Activated T-helper 1 cell treated with Interleukin-2 at 50 U/mL for 16 hours (primary cell): ENCODE data around the gene GRIA2.

Experiments
- DNase-seq: peaks from one replicate; pipeline ENCODE4 v3.0.0-alpha.2; 2020; ENCODE audit warnings: low read depth

Gene GRIA2

DNA sequence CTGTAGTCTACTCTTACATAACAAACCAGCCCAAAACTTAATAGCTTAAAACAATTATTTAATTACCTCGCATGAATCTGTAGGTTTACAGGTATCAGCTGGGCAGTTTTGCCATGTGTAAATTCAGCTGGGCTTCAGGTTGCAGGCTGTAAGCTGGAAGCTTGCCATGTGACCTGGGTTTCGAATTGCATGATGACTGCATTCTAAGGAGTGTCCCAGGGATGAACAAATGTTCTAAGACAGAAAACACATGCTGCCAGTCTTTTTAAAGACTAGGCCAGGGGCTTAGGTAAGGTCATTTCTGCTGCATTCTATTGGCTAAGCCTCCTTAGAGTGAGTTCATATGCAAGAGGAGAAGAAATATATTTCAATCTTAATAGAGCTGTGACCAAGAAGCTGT lies 44.8 kb downstream of the GRIA2 start:
- no peak for DNase-seq

DNA sequence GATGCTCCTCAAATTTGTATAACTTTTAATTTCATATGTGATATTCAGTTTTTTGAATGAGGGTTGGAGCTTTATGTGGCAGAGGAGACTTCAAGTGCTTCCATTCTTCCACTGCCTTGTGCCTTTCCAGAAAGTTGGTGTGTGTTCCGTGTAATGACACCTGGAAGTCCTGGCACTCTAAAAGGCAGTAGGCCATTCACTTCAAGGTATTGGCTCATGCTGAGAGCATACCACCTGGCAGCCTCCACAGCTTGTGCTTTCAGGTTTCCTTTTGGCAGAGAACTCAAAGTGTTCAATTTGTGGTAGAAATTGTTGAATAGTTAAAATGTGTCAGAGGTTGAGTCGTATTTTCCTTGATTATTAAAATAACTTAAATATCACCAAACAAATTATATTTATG lies 49.6 kb downstream of the GRIA2 start:
- DNase-seq = no peak

DNA sequence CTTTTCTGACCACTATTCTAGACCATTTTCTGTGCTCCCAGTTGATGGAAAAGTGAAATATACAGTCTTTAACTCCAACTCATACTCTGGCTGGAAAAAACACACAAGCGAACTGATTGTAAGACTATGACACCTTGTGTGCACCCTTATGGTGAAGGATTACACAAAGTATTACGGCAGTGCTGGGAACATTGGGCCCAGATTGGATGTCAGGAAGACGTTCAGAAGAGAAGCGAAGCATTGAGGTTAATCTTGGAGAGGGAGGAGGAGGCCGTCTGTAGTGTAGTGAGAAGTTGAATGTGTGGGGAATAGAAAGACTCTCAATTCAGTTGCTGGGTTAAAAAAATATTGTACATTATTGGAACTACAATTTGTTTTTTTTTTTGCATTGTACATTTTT lies 50.0 kb downstream of the GRIA2 start:
- DNase-seq = no peak

DNA sequence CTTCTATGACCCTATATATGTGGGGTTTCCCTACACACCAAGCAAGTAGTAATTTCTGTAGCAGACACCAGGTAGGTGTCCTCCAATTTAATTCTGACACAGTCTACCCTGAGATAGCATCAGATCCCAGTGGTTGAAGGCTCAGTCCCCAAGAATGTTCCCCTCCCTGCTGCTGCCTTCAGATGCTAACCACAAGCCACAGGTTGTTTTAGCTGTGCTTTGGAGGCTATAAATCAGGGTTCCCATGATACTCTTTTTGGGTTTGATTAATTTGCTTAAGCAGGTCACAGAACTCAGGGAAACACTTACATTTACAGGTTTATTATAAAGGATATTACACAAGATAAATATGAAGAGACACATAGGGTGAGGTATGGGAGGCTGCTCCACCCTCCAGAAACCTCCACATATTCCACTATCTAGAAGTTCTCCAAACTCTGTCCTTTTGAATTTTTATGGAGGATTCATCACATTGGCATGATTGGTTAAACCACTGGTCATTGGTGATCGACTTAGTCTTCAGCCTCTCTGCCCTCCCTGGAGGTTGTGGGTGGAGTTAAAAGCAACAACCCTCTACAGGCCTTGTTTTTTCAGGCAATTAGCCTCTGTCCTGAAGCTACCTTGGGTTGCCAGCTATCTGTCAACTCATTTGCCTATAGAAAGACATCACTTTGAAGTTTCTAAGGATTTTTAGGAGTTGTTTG lies 50.8 kb downstream of the GRIA2 start:
- no peak for DNase-seq

DNA sequence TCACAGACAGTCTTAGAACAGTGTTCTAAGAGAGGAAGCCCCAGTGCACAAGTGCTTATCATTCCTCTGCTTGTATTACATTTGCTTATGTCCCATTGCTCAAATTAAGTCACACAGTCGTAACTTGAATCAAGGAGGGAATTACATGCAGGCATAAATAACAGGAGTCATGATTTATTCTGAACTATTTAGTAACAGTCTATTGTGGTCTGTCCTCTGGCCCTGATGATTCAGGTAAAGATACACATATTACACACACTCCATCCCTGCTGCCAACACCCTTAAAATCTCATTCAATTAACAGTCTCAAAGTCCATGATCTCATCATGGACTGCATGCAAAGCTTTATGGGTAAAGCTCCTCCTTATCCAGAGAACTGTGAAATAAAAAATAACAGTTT lies 60.1 kb downstream of the GRIA2 start:
- no peak for DNase-seq

DNA sequence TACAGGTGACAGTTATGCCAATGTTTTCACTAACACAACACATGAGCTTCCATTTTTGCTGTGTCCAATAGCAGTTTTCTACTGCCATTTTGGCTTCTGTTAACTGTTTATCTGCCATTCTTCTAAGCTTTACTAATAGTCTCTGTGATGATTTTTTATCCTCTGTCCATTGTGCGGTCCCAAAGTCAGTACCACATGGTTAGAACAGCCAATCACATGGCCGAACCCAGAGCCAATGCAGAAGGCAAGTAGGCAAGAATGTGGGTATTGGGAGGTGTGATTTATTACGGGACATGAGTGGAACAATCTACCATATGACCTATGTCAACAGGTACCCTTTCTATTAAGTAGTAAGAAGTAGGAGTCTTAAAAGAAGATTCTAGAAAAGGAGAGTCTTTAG lies 61.5 kb downstream of the GRIA2 start:
- DNase-seq = no peak

DNA sequence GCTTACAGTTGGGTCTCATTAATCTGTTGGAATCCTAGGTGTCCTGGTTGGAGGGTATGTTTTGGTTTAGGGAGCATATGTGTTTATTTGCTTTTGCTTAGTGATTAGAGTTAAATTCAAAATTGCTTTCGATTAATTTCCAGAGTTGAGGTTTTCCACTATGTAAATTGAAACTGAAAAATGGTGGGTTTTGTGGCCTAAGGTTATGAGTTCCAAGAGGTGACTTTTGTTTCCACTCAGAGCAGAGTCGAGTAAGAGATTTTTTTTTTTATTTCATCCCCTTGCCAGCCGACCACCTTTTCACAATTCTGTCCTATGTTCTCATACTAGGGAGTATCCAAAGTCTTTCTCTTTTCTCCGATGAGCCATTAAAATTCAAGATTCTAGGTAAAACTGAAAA lies 66.9 kb downstream of the GRIA2 start:
- DNase-seq = no peak

DNA sequence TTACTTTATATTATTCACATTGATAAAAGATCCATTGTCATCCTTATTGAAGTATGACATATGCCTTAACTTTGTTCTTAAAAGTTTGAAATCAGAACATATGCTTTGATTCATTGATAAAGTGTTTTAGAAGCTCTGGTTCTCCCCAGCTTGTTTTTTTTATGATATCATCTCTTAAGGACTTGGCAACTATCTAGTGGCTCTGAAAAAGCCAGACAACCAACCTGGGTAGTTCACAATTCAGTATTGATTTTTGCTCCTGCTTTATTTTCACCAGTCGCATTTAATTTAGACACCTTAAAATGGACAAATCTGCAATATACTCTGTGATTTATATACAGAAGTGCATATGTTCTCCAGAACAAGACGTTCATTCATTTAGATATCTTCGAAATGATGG lies 70.1 kb downstream of the GRIA2 start:
- DNase-seq = no peak

DNA sequence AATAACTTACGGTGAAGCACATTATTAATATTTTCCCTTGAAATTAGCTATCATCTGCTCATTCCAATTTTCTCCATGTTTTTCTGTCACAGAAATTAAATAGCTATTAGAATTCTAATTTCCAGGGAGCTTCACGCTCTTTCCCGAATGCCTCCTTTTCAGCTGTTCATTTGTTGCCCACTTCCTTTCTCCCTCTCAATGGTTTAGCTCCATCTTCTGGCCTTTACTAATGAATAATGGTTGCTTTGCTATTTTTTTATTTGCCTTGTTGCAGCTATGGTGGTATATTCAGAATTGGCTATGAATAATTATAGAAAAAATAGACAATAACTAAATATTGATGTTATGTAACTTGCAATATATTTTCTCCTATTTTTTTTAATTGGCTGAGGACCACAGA lies 70.5 kb downstream of the GRIA2 start:
- no peak for DNase-seq

DNA sequence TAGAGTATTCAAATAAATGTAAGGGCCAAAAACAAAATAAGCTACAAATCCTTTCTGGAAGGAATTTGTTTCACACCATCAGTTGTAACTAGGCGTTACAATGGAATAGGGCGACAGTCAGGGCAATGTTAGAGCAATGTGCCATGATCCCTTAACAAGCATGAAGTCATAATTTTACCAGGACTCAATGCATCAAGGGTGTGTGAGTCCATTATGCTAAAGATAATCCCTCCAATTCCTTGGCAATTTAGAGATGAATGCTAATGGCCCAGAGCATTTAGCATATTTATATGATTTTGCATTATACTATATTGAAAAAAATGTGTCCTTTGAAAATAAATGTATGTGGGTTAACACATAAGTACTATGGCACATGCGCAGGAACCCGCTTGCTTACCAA lies 73.1 kb downstream of the GRIA2 start:
- no peak for DNase-seq

DNA sequence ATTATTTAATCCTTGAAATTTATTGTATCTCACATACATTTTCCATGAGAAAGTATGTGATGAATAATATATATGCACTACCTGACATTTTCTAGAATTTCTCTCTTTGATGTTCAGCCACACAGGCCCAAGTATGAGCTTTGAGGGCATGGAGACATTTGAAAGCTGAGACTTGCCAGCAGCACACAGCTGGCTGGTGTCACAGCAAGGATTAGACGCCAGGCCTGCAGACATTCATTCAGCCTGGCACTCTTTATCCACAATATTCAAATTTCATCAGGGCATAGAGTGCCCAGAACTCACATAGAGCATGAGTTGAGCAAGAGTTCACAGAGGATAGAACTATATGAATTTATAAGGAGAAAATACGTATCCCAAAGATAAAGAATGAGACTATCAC lies 74.0 kb downstream of the GRIA2 start:
- no peak for DNase-seq

DNA sequence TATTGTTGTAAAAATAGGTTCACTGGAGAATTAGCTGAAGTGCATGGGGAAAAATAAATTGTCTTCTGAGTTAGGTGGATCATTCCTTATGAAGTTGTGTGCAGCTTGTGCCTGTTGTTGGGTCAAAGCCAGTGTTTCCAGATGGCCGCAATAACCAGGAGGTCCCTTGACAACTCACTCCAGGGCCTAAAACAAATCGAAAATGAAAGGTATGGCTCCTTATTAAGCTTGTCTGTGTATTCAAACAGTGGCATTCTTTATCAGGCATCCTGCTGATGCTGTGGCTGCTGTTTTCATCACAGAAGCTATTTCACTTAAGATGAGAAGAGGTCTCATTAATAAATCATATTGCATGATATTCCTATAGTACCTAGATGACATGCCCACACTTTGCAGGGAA lies 80.2 kb downstream of the GRIA2 start:
- no peak for DNase-seq

DNA sequence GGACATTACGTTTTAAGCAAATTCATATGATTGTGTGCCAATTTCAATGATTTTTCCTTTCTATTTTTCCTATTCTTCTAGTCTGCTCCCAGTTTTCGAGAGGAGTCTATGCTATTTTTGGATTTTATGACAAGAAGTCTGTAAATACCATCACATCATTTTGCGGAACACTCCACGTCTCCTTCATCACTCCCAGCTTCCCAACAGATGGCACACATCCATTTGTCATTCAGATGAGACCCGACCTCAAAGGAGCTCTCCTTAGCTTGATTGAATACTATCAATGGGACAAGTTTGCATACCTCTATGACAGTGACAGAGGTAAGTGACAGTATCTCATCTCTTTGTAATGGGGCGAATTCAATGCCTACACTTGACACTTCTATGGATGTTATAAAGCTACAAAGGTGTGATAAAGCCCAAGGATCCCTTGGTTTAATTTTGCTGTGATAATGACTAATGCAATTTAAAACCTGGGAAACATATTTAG lies 83.0 kb downstream of the GRIA2 start:
- no peak for DNase-seq

DNA sequence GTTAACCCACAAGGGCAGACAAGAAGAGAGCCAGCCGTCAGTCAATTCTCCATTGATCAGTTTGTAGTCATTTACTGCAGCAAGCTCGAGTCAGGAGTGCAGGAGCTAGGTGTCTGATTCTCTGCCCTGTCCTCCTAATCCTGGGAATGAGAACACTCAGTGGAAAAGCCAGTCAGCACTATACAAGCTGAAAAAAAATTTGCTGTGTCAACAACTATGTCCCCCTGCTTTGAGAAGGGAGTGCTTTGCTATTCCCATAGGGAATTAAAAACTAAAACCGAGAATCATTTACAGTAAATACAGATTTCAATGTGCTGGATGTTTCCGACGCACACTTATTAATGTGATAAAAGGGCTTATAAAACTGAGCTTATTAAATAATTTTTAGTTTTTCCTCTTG lies 84.2 kb downstream of the GRIA2 start:
- DNase-seq = no peak

DNA sequence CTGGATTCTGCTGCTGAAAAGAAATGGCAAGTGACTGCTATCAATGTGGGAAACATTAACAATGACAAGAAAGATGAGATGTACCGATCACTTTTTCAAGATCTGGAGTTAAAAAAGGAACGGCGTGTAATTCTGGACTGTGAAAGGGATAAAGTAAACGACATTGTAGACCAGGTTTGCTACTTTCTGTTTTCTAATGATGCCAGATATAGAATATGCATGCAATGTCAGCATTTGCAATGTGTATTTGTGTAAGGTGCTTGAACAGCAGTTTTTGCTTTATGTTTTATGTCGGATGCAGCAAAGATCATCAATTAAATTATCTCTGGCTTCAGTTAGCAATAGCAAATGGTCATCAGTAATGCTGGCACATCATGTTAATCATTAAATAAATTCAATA lies 92.2 kb downstream of the GRIA2 start:
- DNase-seq = no peak

DNA sequence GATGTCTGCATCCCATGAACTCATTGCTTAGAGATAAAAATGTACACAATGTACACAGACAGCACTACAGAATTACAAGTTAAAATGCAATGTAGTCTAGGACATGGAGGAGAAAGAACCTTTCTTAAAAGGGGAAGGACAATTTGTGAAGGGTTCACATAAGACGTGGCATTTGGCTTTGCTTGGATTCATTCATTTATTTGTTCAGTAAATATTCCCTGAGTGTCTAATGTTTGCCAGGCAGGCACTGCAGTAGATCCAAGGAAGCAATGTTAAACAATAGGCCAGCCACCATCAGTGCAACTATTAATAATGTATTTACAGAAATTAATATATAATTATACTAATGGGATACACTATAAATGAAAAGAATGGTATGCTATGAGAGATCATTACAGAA lies 94.4 kb downstream of the GRIA2 start:
- DNase-seq = no peak

DNA sequence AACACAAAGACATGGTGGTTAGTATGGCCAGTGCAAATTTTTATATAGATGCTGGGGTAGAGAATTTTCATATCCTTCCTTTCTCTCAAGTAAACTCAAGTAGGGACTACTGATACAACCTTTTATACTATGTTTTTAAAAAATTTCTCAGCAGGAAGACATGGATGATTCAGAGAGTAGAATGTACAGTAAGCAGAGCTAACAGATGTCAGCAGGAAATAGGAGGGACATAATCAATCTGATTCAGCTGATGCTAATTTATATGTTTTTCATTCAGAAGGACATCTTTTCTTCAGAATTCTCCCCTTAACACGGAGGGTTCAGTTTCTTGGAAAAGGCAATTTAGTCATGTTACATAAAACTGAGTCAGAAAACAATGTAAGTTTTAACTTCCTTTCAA lies 95.4 kb downstream of the GRIA2 start:
- DNase-seq = no peak

DNA sequence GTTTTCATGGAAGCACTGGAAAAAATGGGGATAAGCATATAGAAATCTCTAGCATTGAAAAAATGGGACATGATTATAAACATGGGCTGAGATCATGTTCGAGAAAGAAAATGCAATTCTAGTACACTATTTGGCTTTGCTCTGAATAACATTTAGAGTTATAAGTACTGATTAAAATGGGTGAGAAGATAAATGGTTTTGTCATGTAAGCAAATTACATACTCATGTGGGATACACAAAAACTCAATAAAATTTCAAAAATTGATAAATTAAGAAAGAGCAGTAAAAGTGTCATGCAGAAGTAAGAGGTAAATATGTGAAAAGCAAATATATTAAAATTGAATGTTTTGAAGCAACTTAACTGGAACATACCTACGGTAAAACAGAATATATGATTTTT lies 99.6 kb downstream of the GRIA2 start:
- no peak for DNase-seq

DNA sequence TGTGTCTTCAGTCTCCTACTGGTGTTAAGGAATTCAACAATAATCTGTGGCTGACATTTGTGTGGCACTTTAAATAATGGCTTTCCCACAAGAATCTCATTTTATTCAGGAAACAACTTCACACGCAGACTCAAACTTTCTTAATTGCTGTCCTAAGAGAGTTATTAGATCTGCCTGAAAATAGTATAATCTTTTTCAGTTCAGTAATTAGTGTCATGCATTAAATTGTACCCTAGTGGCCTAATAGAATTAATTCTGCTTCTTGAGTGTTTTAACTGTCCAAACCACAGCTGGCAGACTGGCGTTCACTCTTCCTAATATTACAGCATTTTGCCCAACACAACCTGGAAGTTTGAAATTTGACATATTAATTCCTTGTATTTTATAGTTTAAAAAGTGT lies 107.1 kb downstream of the GRIA2 start:
- no peak for DNase-seq

DNA sequence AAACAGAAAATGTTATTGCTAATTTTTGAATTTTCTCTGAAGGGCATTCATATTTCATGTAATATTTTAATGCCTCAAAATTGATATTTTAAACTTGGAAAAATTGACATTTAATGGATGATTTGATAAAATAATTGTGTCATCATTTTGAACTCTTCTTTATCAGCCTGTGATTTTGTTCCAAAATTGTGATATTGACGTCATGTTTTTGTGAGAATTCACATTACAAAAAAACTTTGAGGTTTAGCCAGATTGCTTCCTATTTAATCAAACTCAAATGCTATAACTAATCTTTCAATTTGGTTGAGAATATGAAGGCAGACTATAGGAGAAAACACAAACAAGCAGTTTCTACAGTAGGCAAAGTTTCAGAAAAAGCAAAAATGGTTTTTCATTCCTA lies 137.4 kb downstream of the GRIA2 start:
- no peak for DNase-seq

DNA sequence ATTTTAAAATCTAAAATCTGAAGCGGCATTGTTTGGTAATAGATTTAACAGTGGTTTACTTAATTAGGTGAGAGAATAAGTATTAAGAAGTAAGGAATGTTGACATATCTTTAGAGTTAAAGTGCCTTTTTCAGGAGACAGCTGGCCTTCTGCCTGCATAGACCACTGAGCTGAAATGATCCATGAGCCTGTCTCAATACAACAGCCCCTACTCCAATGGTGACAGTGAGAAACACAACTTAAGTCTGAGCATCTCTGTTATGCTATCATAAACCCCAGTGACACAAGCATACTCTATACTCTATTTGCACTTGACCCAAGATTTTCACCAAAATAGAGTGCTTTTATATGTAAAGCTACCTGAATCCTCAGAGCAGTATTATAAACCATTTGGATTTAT lies 137.9 kb downstream of the GRIA2 start:
- DNase-seq = no peak

DNA sequence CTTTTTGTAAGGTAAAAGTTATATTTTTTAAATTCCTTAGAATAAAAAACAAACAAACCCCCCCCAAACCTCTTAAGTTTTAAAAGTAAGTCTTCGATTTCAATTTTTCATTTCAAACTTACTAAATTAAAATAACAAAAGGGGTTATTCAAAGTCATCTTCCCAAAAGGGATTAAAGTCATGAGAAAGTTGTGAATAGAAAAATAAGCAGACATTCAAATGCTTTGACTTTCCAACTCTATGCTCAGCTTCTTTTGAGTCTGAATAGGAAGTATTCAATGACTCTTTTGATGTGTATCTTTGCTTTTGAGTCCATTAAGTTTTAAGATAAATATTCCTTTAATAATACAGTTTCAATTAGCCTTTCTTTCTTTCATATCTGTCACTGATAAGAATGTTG lies 138.3 kb downstream of the GRIA2 start:
- no peak for DNase-seq

DNA sequence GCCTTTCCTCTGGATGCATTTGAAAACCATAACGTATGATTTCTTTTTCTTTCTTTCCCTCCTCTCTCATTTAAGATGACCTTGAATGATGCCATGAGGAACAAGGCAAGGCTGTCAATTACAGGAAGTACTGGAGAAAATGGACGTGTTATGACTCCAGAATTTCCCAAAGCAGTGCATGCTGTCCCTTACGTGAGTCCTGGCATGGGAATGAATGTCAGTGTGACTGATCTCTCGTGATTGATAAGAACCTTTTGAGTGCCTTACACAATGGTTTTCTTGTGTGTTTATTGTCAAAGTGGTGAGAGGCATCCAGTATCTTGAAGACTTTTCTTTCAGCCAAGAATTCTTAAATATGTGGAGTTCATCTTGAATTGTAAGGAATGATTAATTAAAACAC lies 142.8 kb downstream of the GRIA2 start:
- no peak for DNase-seq

DNA sequence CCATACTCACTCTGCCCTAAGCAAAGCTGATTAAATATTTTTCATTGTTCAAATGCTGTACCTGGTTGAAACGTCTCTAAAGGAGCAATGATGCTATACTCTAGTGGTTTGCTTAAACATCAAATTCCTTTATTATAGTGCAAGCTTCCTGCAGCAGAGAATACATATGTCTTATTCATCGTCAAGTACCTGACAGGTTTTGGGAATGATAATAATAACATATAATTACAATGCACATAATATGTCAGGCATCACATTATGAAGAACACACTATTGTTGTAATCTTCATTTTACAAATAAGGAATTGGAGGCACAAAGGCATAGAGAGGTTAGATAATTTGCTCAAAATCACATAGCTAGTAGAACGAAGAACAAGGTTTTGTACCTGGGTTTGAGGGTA lies 151.6 kb downstream of the GRIA2 start:
- no peak for DNase-seq

DNA sequence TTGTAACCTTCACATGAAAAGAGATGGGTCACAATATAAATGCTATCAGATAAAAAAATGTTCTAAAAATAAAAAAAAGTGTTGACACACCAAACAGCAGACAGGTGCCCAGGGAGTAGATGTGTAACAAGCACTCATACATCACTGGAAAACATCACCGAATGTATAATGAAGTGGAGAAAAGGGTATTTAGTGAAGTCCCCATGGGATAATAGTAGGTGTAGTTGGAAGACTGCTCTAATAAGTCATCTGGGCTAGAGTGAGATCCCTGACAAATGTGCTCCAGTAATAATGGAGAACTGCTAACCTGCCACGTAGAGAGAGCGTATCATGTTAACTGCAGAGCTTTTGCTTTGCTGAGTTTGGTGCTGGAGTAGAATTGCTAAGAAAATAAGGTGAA lies 152.0 kb downstream of the GRIA2 start:
- DNase-seq = no peak
